H9 (cell line): ENCODE measurements around the gene PCDH9. TPM values are rescaled to one million over a fixed set of nuclear protein-coding genes. Genes with fewer than 3 reads are reported as not detected.

ENCODE experiments used
- DNase-seq: peaks from one replicate; pipeline ENCODE4 v3.0.0-alpha.2; 2017
- H2AFZ ChIP-seq: one replicate; pipeline ENCODE4 v1.6.1; 2013; ENCODE audit warnings: mild to moderate bottlenecking, low read length, control low read depth, moderate library complexity
- H2AK5ac ChIP-seq: 2 replicates; pipeline ENCODE4 v1.6.1; 2013; ENCODE audit warnings: low read length, control low read depth, mixed read lengths; ENCODE audit not compliant: insufficient read length
- H2BK120ac ChIP-seq: one replicate; pipeline ENCODE4 v1.6.1; 2013; ENCODE audit warnings: low read depth, mild to moderate bottlenecking, low read length, control low read depth, inconsistent platforms; ENCODE audit not compliant: poor library complexity, severe bottlenecking
- H2BK12ac ChIP-seq: 2 replicates; pipeline ENCODE4 v1.6.1; 2013; ENCODE audit warnings: low read length, control low read depth, mixed read lengths, low read depth; ENCODE audit not compliant: insufficient read length
- H2BK15ac ChIP-seq: 2 replicates; pipeline ENCODE4 v1.6.1; 2013; ENCODE audit warnings: low read depth, low read length, control low read depth
- H2BK20ac ChIP-seq: one replicate; pipeline ENCODE4 v1.6.1; 2013; ENCODE audit warnings: low read depth, mild to moderate bottlenecking, low read length, control low read depth, inconsistent platforms; ENCODE audit not compliant: poor library complexity, severe bottlenecking
- H2BK5ac ChIP-seq: 2 replicates; pipeline ENCODE4 v1.6.1; 2013; ENCODE audit warnings: low read length, control low read depth, mixed read lengths; ENCODE audit not compliant: insufficient read length
- H3K14ac ChIP-seq: 2 replicates; pipeline ENCODE4 v1.6.1; 2013; ENCODE audit warnings: low read length, control low read depth; ENCODE audit not compliant: insufficient read depth
- H3K18ac ChIP-seq: 2 replicates; pipeline ENCODE4 v1.6.1; 2013; ENCODE audit warnings: low read depth, mild to moderate bottlenecking, mixed read lengths, low read length, control low read depth; ENCODE audit not compliant: insufficient read length
- H3K23ac ChIP-seq: 2 replicates; pipeline ENCODE4 v1.6.1; 2013; ENCODE audit warnings: low read length, control low read depth, mixed read lengths, low read depth; ENCODE audit not compliant: insufficient read length
- H3K23me2 ChIP-seq: 2 replicates; pipeline ENCODE4 v1.6.1; 2013; ENCODE audit warnings: low read depth, mild to moderate bottlenecking, mixed read lengths, low read length, control low read depth; ENCODE audit not compliant: insufficient read length, poor library complexity, severe bottlenecking
- H3K27ac ChIP-seq: 2 replicates; pipeline ENCODE4 v1.5.1; 2013; ENCODE audit warnings: low read length, control low read depth, mixed read lengths, low read depth; ENCODE audit not compliant: insufficient read length
- H3K27me3 ChIP-seq: 2 replicates; pipeline ENCODE4 v1.6.1; 2013; ENCODE audit warnings: low read length, control low read depth, inconsistent platforms; ENCODE audit not compliant: insufficient read depth
- H3K4ac ChIP-seq: 2 replicates; pipeline ENCODE4 v1.6.1; 2013; ENCODE audit warnings: low read depth, mild to moderate bottlenecking, control low read depth, inconsistent platforms, low read length, moderate library complexity
- H3K4me1 ChIP-seq: 2 replicates; pipeline ENCODE4 v1.6.1; 2013; ENCODE audit warnings: low read length, control low read depth, inconsistent platforms; ENCODE audit not compliant: insufficient read depth
- H3K4me2 ChIP-seq: 2 replicates; pipeline ENCODE4 v1.6.1; 2013; ENCODE audit warnings: low read length, control low read depth, mixed read lengths; ENCODE audit not compliant: insufficient read length, insufficient read depth
- H3K56ac ChIP-seq: 2 replicates; pipeline ENCODE4 v1.6.1; 2013; ENCODE audit warnings: low read depth, mild to moderate bottlenecking, mixed read lengths, low read length, control low read depth; ENCODE audit not compliant: insufficient read length
- H3K79me1 ChIP-seq: 2 replicates; pipeline ENCODE4 v1.6.1; 2013; ENCODE audit warnings: low read depth, mild to moderate bottlenecking, moderate library complexity, low read length, control low read depth, inconsistent platforms; ENCODE audit not compliant: insufficient read depth, poor library complexity, severe bottlenecking
- H3K79me2 ChIP-seq: 2 replicates; pipeline ENCODE4 v1.6.1; 2013; ENCODE audit warnings: low read length, control low read depth, inconsistent platforms; ENCODE audit not compliant: insufficient read depth
- H3K9ac ChIP-seq: 2 replicates; pipeline ENCODE4 v1.6.1; 2013; ENCODE audit warnings: low read length, control low read depth, mixed read lengths; ENCODE audit not compliant: insufficient read length; ENCODE audit errors: extremely low read depth
- H3K9me3 ChIP-seq: one replicate; pipeline ENCODE4 v1.6.1; 2013; ENCODE audit warnings: low read depth, low read length, inconsistent platforms; ENCODE audit not compliant: control insufficient read depth
- H3T11ph ChIP-seq: one replicate; pipeline ENCODE4 v1.6.1; 2013; ENCODE audit warnings: mild to moderate bottlenecking, low read length, control low read depth, inconsistent platforms
- H4K20me1 ChIP-seq: one replicate; pipeline ENCODE4 v1.6.1; 2013; ENCODE audit not compliant: control insufficient read depth, insufficient read length, insufficient read depth
- H4K5ac ChIP-seq: 2 replicates; pipeline ENCODE4 v1.6.1; 2013; ENCODE audit warnings: low read depth, mild to moderate bottlenecking, mixed read lengths, low read length, control low read depth; ENCODE audit not compliant: insufficient read length
- H4K8ac ChIP-seq: replicated peaks from 2 replicates; pipeline ENCODE4 v1.6.1; 2013; ENCODE audit warnings: low read length, control low read depth, mixed read lengths, low read depth; ENCODE audit not compliant: insufficient read length
- H4K91ac ChIP-seq: 2 replicates; pipeline ENCODE4 v1.6.1; 2013; ENCODE audit warnings: low read depth, mild to moderate bottlenecking, moderate library complexity, mixed read lengths, low read length, control low read depth; ENCODE audit not compliant: insufficient read length
- H3K27ac Mint-ChIP-seq, 3 experiments: 2 replicates in 2 of 3; 3 replicates in 1 of 3; pipeline ENCODE4 v1.8.0; 2020 to 2021; ENCODE audit warnings: mixed read lengths in 3 of 3, mild to moderate bottlenecking in 1 of 3, moderate library complexity in 1 of 3
- H3K27me3 Mint-ChIP-seq: 2 replicates; pipeline ENCODE4 v1.8.0; 2021; ENCODE audit warnings: low read depth, mild to moderate bottlenecking, moderate library complexity, mixed read lengths
- H3K36me3 Mint-ChIP-seq, 3 experiments: 2 replicates in 2 of 3; 3 replicates in 1 of 3; pipeline ENCODE4 v1.8.0; 2020 to 2021; ENCODE audit warnings: low read depth in 3 of 3, mixed read lengths in 3 of 3; ENCODE audit not compliant: insufficient read depth in 1 of 3
- H3K4me1 Mint-ChIP-seq, 2 experiments: 2 replicates each; pipeline ENCODE4 v1.8.0; 2020; ENCODE audit warnings: mixed read lengths in 2 of 2
- H3K4me3 Mint-ChIP-seq, 2 experiments: 2 replicates in 1 of 2; 3 replicates in 1 of 2; pipeline ENCODE4 v1.8.0; 2020 to 2021; ENCODE audit warnings: mild to moderate bottlenecking in 2 of 2, mixed read lengths in 2 of 2, moderate library complexity in 1 of 2
- H3K9me3 Mint-ChIP-seq, 2 experiments: 2 replicates in 1 of 2; 3 replicates in 1 of 2; pipeline ENCODE4 v1.8.0; 2020; ENCODE audit warnings: mild to moderate bottlenecking in 2 of 2, mixed read lengths in 2 of 2, moderate library complexity in 1 of 2
- WGBS: extraction: QIAGEN DNeasy Blood & Tissue Kit; methylation state at CpG from one replicate; pipeline ENCODE4 v1.1.7; 2013; ENCODE audit warnings: missing lambda C conversion rate, low lambda C conversion rate, mixed read lengths; ENCODE audit not compliant: insufficient read length; ENCODE audit errors: extremely low coverage; 5-methylcytosine and 5-hydroxymethylcytosine counted together
- total RNA-seq: library from RNA; stranded (reverse); gene quantifications from 2 replicates; pipeline ENCODE4 v1.2.1, GENCODE V29; 2021
- TF ChIP-seq, protein P1 (sequence below): fragments of 200-600 bp; sonication (generic); conservative IDR thresholded peaks from 3 replicates; pipeline ENCODE4 v1.8.0; 2021; ENCODE audit warnings: antibody characterized with exemption, mild to moderate bottlenecking

The PCDH9 gene
- total RNA-seq, 1 experiment from 2014 or later = 0.11 TPM

DNA sequence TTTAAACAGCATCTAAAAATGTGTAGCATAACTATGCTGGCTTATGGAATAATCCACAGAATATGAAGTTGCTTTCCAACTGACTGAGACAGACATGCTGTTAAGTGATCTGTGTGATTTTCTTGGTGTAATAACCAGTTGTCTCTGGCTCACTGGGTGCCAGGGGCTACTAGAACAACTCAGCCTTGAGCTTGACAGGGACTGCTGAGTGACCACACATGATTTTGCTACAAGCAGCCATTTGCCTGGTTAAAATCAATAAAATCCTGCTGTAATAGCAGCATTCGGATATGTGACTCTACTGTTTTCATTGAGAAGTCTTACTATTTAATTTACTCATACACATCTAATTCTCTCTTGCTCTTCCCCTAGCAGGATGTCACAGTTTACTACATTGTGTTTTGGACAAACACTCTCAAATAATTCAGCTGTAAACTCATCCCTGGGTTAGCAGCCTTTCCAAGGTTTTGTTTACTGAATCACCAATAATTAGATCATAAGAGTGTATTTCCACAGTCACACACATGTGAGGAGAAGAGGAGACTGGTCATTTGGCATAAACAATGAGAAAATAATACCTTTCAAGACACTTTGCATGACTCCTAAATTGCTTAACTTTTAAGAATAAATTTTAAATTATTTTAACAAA lies 426.2 kb downstream of the PCDH9 start:
- no peak overlapping the region for H3K56ac ChIP-seq
- no peak overlapping the region; a peak in 2 of 7 replicates for H3K27ac Mint-ChIP-seq
- no peak overlapping the region for H3K4ac ChIP-seq
- no peak overlapping the region for H3K4me3 Mint-ChIP-seq
- no peak for DNase-seq
- H2BK5ac ChIP-seq = no peak overlapping the region
- no peaks in the 10 kb centered on the region for H3K27me3 ChIP-seq
- H4K91ac ChIP-seq = no peak overlapping the region
- H3K9me3 Mint-ChIP-seq = no peaks in the 10 kb centered on the region
- no peak overlapping the region for H3K23ac ChIP-seq
- H2AFZ ChIP-seq = no peak overlapping the region
- no peak overlapping the region for H2BK120ac ChIP-seq
- H3K9me3 ChIP-seq = no peaks in the 10 kb centered on the region
- no peak overlapping the region for H3K18ac ChIP-seq
- no peak overlapping the region for H2AK5ac ChIP-seq
- H3K23me2 ChIP-seq = no peaks in the 10 kb centered on the region
- no peak overlapping the region for H4K5ac ChIP-seq
- no peaks in the 10 kb centered on the region for H3K79me1 ChIP-seq
- no peak overlapping the region for H2BK15ac ChIP-seq
- H2BK20ac ChIP-seq = no peak overlapping the region
- no peak overlapping the region for H4K8ac ChIP-seq
- no peak overlapping the region for H3K14ac ChIP-seq
- no peaks in the 10 kb centered on the region for H3K4me1 ChIP-seq
- H3K36me3 Mint-ChIP-seq = no peaks in the 10 kb centered on the region
- H3K4me1 Mint-ChIP-seq = peaks cover 10 to 18% of the 10 kb centered on the region in 2 experiments
- H2BK12ac ChIP-seq = no peak overlapping the region
- H3T11ph ChIP-seq = no peak overlapping the region
- H3K27ac ChIP-seq = no peak overlapping the region
- no peaks in the 10 kb centered on the region for H3K27me3 Mint-ChIP-seq
- TF ChIP-seq, protein P1, sequence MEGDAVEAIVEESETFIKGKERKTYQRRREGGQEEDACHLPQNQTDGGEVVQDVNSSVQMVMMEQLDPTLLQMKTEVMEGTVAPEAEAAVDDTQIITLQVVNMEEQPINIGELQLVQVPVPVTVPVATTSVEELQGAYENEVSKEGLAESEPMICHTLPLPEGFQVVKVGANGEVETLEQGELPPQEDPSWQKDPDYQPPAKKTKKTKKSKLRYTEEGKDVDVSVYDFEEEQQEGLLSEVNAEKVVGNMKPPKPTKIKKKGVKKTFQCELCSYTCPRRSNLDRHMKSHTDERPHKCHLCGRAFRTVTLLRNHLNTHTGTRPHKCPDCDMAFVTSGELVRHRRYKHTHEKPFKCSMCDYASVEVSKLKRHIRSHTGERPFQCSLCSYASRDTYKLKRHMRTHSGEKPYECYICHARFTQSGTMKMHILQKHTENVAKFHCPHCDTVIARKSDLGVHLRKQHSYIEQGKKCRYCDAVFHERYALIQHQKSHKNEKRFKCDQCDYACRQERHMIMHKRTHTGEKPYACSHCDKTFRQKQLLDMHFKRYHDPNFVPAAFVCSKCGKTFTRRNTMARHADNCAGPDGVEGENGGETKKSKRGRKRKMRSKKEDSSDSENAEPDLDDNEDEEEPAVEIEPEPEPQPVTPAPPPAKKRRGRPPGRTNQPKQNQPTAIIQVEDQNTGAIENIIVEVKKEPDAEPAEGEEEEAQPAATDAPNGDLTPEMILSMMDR = no peak
- no CpG with 5 or more reads among the region's 1 CpG for WGBS
- H3K79me2 ChIP-seq = no peaks in the 10 kb centered on the region
- no peak overlapping the region for H3K4me2 ChIP-seq
- H4K20me1 ChIP-seq = no peaks in the 10 kb centered on the region
- H3K9ac ChIP-seq = no peak overlapping the region
